Suppressor macrophage (primary cell): ENCODE results near the gene B4GALT6.

Experiments used
- DNase-seq, 4 experiments: peaks; one replicate each; pipeline ENCODE4 v3.0.0-alpha.2; 2020 to 2022

The B4GALT6 gene

DNA sequence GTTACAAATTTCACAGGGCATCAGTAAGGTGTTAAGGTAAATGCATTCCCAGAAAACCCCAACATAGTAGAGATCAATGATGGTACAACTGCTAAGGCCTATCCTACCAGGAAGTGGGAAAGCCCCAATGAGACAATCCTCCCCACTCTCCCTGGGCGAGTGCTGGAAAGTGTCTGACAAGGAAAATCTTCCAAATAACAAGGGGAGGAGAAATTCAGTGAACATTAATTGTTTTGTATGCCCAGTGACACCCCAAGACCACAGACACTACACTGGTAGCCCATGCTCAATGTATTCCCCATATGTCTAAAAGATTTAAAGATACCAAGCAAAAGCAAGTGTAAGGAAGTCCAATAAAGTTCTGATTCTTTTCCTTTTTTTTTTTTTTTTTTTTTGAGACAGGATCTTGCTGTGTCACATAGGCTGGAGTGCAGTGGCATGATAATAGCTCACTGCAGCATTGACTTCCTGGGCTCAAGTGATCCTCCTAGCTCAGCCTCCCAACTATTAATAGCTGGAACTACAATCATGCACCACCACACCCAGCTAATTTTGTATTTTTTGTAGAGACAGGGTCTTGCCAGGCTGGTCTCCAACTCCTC, 24.7 kb downstream of the B4GALT6 start:
- peak in 1 of 4 experiments; percentile 16 for DNase-seq

DNA sequence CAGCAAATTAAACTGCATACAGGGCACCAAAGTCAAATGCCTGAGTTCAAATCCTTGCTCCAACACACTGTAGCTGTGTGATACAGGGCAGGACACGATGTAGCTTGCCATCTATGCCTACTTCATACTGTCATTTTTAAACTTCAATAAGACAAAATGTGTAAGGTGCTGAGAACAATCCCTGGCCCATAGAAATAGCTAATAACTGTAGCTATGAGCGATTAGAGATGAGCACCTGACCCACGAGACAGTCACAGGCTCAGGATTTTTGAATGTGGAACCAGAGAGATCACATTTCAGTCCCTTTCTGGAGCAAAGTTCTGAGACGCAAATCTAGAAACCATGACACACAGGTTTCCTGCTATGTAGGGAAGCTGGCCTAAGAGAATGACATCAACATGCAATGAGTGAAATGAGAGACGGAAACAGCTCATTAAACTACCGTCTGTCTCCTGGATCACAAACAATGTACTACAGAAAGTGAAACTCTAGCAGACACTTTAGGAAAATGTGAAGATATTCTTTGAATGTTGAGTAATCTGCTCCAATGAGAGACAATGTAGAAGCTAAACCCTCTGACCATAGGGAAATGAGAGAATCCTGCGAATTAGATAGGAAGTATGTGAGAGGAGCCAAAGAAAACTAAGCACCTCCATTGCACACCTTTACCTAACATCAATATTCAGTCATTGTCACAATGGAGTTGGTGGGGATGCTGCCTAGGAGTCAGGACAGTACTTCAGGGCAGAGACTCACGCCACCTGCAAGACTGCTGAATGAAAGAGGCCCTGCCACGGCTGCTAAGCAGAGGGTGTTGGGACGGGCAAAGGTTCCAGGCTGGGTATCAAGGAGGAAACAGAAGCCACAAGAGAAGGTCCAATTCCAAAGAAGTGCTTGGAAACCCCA, 25.5 kb downstream of the B4GALT6 start:
- DNase-seq = peak; percentile 62 to 86 (median 68)

DNA sequence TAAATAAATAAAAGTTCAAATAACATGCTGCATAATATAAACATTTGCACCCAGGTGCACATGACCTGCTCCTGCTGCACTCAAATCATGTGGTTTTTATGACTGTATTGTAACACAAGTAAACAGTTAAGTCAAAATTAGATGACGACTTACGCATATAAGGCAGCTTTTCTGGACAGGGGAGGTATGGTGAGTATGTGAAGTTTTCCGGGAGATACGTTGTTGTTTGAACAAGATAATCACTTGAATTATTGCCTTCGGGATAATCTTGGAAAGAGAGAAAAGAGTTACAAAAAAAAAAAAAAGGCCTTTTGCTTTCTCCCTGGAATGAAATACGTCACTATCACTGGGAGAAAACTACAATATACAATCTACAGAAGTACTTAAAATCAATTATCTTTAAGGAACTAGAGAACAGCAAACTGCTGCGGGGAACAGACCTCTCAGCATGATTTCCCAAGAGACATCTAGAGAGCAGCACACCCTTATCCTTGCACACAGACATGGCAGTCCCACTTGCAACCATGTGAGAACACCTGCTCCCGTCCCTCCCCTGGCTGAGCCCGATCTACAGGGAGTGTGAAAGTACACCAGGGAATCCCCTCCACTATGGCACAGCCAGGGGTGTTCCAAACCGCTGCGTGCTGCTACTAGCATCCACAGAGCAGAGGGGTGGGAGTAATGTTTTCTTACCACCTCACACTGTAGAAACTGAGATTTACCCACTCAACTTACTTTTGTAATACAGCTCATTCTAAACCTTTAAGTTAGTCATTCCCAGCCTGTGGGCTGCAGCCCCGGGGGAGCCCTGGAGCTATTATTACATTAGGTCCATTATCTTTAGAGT, 26.3 kb downstream of the B4GALT6 start:
- DNase-seq = peak in 1 of 4 experiments; percentile 16

DNA sequence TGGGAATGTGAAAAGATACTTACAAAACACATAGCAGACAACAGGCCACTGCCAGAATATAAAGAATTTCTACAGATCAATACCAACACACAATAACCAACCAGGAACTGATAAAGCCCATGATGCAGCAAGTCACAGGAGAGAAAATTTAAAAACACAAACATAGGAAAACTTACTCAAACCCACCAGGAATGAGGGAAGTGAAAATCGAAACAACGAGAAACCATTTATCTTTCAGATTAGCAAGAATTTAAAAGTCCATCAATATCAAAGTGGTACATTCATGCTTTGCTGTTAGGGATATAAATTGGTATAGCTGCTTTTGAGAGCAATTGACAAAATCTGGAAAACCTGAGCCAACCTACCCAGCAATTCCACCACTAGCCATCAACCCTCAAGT, 27.6 kb downstream of the B4GALT6 start:
- DNase-seq = no peak

DNA sequence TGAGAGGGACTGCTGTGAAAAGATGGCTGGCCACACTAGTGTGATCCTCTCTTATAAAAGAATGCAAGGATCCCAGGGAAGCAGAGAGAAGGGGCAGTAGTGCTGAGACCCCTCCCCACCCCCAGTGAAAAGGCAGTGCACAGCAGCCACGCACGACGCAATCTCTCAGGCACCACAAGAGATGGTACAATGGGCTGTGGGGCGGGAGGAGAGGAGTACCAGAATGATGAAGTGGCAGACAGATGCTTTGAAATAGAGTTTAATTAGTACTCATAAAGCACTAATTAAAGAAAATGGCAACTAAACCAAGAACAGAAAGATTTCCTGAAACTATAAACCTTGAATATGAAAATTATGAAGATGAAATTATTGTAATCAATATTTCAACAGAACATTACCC, 29.0 kb downstream of the B4GALT6 start:
- DNase-seq = no peak

DNA sequence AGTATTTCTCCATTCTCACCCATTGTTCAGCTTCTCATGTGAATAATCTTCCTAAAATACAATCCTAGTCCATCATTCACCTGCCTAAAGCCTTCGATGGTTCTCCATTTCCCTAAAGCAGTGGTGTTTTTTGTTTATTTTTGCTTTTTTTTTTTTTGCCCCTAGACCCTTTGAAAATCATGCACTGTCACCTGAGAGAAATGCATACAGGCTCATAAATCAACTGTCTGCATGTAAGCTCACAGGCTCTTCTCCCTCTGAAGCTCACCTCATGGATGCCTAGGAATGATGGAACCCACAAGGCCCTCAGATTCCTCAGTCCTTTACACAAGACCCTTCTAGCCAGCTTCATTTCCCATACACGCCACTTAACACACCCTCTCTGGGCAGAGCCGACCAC, 31.5 kb downstream of the B4GALT6 start:
- DNase-seq = no peak

DNA sequence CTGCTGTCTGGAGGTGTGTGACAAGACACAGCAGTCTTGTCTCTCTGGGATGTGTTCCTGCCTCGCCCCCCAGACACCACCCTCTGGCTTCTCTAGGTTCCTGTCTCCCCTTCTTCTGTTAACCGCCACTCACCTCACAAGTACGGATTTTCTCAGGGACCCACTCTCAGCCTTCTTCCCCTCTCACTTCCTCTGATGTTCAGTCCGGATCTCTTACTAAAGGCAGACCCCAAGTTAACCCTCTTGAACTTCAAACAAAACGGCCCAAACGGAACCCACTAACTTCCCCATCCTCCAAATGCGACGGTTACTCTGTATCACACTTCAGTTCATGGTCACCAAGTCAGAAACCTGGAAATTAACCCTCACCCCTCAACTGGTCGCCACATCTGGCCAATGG, 32.0 kb downstream of the B4GALT6 start:
- DNase-seq = peak in 1 of 4 experiments; percentile 16

DNA sequence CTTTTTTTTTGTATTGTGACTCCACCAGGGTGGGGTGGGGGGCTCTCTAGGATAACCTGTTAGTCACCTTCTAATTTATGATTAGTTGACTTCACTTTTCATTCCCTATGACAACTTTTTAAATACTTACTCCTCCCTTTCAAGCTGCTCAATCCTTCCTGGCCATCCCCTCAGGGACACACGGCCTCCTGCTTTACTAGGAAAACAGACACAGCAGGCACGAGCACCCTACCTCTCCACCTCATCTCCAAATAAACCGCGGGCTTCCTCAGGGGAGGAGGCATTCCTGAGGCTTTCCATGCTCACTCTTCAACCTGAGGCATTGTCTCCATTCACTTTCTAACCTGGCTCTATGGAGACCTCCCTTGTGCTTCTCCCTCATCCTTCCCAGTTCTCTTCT, 33.0 kb downstream of the B4GALT6 start:
- no peak for DNase-seq

DNA sequence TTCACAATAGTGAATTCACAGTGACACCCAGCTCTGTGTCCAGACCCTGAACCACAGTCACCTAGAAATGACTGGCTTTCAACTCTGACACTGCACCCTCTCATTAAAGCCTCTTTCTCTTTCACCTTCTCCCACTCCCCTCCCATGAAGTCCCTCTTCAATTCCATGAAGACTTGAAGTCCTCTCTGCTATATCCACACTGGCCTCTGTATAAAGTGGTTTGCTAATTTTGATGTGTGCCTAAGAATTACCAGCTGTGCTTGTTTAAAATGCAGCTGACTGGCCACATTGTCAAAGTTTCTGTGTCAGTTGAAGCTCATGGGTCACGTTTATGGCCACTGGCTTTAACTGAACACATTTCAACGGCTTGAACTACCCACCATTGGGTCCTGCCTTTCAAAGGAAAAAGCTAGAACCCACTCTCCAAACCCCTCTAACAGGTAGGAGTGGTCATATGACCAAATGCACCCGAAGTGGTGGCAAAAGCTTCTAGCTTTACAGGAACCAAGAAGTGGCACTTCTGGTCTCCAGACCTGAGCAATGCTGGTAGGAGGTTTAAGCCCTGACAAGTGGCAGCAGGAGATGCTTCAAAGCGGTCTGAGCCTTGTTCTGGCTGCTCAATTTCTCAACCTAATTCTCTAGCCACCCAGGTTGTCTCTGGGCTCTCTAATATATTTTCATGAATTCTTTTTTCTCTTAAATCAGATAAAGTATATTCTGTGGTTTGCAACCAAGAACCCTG, 34.2 kb downstream of the B4GALT6 start:
- DNase-seq = no peak

DNA sequence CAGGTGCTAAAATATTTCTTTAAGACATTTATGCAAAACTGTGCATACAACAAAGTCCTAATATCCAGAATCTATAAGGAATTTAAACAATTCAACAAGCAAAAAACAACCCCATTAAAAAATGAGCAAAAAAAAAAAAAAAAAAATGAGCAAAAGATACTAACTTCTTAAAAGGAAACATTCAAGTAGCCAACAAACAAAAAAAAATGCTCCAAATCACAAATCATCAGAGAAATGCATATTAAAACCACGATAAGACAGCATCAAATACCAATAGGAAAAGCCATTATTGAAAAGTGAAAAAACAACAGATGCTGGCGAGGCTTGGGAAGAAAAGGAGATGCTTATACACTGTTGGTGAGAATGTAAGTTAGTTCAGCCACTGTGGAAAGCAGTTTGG, 34.9 kb downstream of the B4GALT6 start:
- DNase-seq = no peak

DNA sequence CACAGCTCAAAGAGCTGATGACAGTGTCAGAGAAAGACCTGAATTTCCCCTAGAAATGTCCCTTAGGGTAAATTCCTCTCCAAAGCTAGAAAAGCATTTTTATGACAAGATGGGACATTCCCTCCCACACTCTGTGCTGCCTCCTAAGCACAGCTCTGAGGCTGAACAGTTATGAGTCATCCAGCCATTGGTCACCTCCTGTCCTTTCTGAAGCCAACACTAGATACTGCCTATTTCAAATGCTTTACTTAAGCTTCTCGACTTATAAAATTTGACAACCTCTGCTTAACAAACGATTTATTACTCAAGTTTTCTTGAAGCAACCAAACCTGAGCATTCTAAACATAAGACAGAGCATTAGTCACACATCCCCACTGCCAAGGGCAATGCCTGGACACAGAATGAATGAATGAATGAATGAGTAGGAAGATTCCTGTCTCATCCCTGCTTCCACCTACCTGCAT, 35.4 kb downstream of the B4GALT6 start:
- DNase-seq = peak; percentile 62 to 88 (median 78)

DNA sequence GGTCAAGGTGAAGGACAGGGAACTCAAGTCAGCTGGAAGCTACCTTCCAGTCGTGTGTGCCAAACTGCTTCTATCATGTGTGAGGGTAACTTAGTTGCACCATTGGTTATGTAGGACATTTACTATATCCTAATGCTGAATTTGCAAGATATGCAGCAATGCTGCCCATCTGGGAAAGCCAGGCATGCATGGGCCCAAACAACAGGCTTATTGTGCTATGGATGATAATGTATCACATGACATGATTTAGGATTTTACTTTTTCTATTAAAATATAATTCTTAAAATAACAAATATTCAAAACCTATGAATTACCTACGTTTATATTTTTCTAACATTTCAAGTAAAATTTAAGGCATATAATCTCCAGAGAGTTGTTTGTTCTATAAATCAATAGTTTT, 35.9 kb downstream of the B4GALT6 start:
- no peak for DNase-seq

DNA sequence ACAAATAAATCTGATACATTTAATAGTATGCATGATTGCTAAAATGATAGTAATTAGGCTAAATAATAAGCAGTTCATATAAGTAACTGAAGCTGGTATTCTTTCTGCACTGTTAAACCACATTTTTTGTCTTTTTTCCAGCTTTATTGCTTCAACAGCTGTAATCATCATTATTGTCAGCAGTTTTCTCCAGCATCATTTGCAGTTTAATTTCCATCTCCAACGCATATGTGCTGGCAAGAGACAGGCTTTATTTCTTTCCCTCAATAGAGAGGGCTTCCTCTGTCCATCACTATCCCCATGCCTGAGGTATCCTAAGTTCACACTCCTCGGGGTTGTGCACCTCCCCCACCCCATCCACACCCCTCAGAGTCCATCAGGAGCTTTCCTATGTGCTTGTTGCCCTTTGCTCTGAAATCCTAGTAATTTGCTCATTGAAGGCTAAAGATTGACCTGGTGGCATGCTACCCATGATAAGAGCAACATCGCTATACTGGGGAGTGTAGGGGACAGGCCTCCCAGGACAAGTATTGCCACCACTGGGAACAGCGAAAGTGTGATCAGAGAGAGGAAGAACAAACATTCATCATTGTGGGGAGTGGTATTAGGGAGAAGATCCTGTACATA, 37.1 kb downstream of the B4GALT6 start:
- no peak for DNase-seq

DNA sequence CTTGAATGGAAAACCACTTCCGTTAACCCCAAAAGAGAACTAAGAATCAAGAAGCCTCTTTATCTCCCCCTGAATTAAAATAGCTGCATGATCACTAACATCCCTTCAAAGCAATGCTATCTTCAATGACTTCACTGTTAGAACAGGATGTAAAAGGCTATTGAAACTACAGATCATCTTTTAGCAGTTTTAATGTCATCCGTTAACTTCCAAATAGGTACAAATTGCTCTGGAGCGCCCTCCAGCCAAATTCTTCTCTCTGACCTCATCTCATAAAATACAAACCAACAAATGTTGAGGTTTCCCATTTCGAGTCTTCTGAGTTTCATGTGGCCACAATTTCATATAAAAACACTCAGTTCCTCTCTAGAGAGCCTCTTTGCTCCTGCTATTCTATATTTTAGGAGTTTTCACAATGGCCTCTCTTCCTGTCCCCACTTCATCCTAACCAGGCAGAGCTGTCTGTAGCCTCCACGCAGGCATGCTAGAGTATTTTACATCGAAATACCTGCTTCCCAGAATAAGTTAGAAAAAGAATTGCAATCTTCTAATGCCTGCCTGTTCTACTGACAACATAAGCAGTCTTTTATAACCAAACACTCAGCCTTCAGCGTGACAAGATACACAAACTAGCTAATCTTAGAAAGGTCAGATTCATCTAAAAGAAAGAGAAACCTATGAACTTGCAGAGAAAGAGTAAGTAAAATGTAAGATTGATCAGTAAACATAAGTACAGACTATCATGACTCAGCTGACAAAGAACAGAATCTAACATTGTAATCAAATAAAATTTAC, 37.9 kb downstream of the B4GALT6 start:
- no peak for DNase-seq

DNA sequence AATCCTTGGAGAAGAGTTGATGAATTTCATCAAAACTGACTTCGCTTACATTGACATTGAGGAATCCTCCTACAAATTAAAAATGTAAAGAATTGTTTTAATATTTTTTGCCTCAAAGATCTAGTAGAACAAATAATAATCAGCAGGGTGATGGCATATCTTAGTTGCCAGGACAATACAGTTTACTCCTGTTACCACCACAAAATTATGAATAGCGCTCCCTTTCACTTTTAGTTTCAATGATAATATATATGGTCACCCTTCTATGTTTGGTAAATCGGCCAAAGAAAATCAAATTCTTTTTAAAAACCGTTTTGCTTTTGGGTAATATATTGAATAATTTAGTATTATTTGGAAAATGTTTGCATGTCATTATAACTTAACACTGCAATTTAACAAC, 39.0 kb downstream of the B4GALT6 start:
- DNase-seq = no peak

DNA sequence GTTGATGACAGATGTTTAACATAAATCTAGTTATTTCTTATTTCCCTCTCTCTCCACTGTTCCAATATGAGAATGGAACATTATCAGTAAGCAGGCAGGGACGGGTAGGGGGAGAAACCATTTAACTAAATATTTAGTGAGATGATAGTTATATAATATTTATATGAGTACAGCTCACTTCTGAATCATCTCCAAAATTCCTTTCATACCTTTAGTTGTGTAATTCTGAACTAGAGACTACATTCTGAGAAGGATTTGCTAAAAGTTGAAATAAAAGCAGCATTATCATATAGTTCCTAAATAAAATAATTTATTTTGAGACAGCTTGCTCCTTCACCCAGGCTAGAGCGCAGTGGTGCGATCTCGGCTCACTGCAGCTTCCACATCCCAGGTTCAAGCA, 41.4 kb downstream of the B4GALT6 start:
- DNase-seq = no peak

DNA sequence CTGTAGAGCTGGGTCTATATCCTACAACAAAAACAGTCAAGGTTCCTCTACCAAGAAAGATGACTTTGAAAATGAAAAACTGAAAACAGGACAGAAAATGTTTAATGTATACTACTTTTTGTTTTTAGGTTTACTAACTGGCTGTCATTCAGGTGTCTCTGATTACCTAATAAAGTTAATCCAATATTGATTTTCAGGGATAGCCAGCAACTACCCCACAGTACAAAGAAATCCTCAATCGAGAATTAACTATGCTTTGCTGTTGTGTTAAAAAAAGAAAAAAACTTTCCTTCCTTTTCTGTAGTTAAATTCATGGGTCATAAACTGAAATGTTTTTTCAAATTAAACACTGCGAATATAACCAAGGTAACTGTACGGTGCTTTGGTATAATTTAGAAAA, 46.9 kb downstream of the B4GALT6 start:
- DNase-seq = no peak

DNA sequence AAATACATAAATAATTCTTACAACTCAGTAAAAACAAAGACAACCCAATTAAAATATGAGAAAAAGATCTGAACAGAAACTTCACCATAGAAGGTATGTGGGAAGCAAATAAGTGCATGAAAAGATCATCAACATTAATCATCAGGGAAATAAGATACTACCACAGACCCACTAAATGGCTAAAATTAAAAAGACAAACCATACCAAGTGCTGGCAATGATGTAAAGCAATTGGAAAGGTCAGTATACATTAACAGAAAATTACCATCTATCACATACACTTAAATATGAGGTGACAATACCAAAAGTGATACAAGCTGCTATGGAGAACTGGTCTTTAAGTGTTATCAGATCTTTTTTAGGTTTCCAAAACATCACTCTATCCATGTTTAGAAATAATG, 48.0 kb downstream of the B4GALT6 start:
- DNase-seq = no peak

DNA sequence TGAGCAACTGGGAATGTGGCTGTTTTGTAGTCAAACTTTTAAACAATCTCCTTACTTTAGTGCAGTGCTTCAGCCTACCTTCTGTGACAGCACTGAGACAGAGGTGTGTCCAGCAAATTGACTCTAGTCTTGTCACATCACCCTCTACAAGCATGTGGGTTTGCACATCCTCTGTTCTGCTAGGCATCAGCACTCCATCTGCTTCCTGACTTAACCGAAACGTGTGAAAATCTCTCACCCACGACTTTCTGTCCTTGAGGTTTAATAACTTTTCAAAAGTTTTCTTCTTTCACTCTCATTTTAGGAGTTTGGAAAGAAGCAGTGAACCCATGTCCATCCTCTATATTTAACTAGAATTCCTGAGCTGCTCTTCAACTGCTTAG, 50.1 kb downstream of the B4GALT6 start:
- DNase-seq = no peak

DNA sequence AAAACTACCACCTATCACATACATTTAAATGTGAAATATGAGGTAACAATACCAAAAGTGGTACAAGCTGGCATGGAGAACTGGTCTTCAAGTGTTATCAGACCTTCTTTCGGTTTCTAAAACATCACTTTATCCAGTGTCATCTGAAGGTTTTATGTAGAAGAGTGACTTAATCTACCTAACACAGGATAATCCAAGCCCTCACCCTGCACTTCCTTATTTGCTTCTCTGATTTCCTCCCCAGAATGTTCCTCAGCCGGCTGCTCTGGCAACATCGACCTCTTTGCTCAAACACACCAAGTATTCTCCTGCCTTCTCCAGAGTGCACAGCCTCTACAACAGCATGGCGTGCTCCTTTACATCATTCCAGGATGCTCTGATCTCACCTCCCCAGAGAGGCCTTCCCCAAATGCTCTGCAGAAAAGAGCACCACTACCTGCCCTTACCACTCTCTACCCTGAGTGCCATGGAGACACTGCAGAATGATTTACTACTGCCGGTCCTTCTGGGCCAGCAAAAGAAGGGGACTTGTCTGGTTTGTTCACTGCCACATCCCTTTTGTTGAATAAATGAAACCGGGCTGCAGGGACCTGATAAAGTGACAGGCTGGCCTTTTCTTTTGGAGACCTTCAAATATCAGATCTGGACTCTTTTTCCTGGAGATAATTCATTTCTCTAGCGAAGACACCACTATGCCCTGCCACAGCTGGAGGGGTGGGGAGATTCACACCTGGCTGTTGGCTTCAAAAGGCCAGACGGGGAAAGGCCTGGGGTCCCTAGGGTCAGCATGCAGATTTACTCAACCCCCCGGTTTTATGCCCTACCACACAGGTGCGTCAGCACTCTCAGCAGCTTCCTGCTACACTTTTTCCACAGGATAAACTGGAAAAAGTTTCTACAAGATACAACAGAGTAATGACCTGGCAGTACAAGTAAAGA, 50.7 kb downstream of the B4GALT6 start:
- DNase-seq = peak in 1 of 4 experiments; percentile 21
